CD4-positive, alpha-beta memory T cell (primary cell): Measurements from ENCODE around the gene SPATA31A7. TPM values are rescaled to one million over a fixed set of nuclear protein-coding genes. Genes with fewer than 3 reads are reported as not detected.
"Not testable (repeated sequence)": the region's sequence is repeated elsewhere in the genome, so short reads cannot be mapped to it uniquely, and the experiment has no call there.

Source experiments
- CTCF ChIA-PET: fragments of 350-600 bp; sonication (Branson Sonifier 250); formaldehyde crosslinking; loops from one replicate; lab custom pipeline; 2021; ENCODE audit warnings: inconsistent platforms; ENCODE audit not compliant: partially characterized antibody; lab: Charles Lee
- POLR2A ChIA-PET: fragments of 350-600 bp; sonication (Branson Sonifier 250); formaldehyde crosslinking; loops from one replicate; lab custom pipeline; 2021; ENCODE audit not compliant: partially characterized antibody; lab: Charles Lee
- DNase-seq, 5 donors: peaks; one replicate each; pipeline versions ENCODE4 v3.0.0 to v3.0.0-alpha.2; 2020 to 2022; ENCODE audit warnings: mixed read lengths in 1 of 5
- H3K27ac ChIP-seq: one replicate; pipeline ENCODE4 v1.7.0; 2013; ENCODE audit warnings: low read depth, low read length
- H3K27me3 ChIP-seq: 2 replicates; pipeline ENCODE4 v1.7.0; 2013; ENCODE audit warnings: mild to moderate bottlenecking, low read length, moderate library complexity; ENCODE audit not compliant: insufficient read depth
- H3K36me3 ChIP-seq: 2 replicates; pipeline ENCODE4 v1.7.0; 2013; ENCODE audit warnings: mild to moderate bottlenecking, low read length, moderate library complexity; ENCODE audit not compliant: insufficient read depth
- H3K4me1 ChIP-seq: 2 replicates; pipeline ENCODE4 v1.7.0; 2013; ENCODE audit warnings: mild to moderate bottlenecking, low read length, moderate library complexity; ENCODE audit not compliant: insufficient read depth
- H3K4me3 ChIP-seq, 2 donors: one replicate each; pipeline ENCODE4 v1.7.0; 2013; ENCODE audit warnings: low read length in 2 of 2, mild to moderate bottlenecking in 1 of 2
- H3K9me3 ChIP-seq, 2 donors: one replicate each; pipeline ENCODE4 v1.7.0; 2013; ENCODE audit warnings: low read length in 2 of 2, control low read depth in 1 of 2; ENCODE audit not compliant: control insufficient read depth in 1 of 2
- H3K27ac Mint-ChIP-seq, 7 donors: one replicate each; pipeline ENCODE4 v1.8.0; 2020 to 2021; ENCODE audit warnings: mixed read lengths in 7 of 7, mild to moderate bottlenecking in 6 of 7, inconsistent platforms in 3 of 7, moderate library complexity in 3 of 7
- H3K27me3 Mint-ChIP-seq, 2 donors: one replicate each; pipeline ENCODE4 v1.8.0; 2020 to 2021; ENCODE audit warnings: mixed read lengths in 2 of 2
- H3K36me3 Mint-ChIP-seq, 2 donors: one replicate each; pipeline ENCODE4 v1.8.0; 2020 to 2021; ENCODE audit warnings: mixed read lengths in 2 of 2, inconsistent platforms in 1 of 2, mild to moderate bottlenecking in 1 of 2
- H3K4me1 Mint-ChIP-seq, 4 donors: one replicate each; pipeline ENCODE4 v1.8.0; 2020 to 2021; ENCODE audit warnings: mixed read lengths in 4 of 4, mild to moderate bottlenecking in 1 of 4
- H3K4me3 Mint-ChIP-seq, 8 donors: one replicate each; pipeline ENCODE4 v1.8.0; 2020 to 2021; ENCODE audit warnings: mixed read lengths in 8 of 8, mild to moderate bottlenecking in 7 of 8, moderate library complexity in 6 of 8, inconsistent platforms in 3 of 8
- H3K9me3 Mint-ChIP-seq, 8 donors: one replicate each; pipeline ENCODE4 v1.8.0; 2020 to 2021; ENCODE audit warnings: mixed read lengths in 8 of 8, mild to moderate bottlenecking in 5 of 8, inconsistent platforms in 3 of 8, moderate library complexity in 1 of 8
- intact Hi-C: fragments of 100-400 bp; cut with micrococcal nuclease; formaldehyde crosslinking; loops from one replicate; pipeline ENCODE4 v1.15.1; 2023
- polyA plus RNA-seq, 2 donors: library from polyadenylated mRNA; unstranded; fragments of 300-500 nt; fragmentation: Illumina TruSeq; gene quantifications; one replicate each; pipeline ENCODE4 v1.2.3, GENCODE V29; 2021
- total RNA-seq, 2 experiments: library from RNA; stranded (reverse); gene quantifications; one replicate each; pipeline ENCODE4 v1.2.3, GENCODE V29; 2021

SPATA31A7 gene
- total RNA-seq, result not detected
- not detected for polyA plus RNA-seq

DNA sequence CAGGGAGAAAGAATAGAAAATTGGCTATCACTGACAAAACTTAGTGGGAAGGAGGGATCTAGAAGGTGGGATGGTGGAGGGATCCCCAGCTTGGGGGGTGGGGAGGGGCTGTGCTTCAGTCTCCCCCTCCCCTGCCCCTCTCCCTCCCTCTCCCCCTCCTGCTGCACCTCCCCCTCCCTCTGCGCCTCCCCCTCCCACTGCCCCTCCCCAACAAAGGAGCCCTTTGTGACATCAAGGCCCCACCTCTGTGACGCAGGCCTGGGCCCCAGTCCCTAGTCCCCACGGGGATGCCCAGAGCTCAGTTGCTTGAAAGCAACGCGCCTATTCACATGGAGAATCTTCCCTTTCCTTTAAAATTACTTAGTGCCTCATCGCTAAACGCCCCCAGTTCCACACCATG is at the start of gene SPATA31A7:
Gene SPATA31A7 (plus strand): TSS at position 301 of the 400 bp plus-strand sequence. CDS start 29 bp downstream, at position 330.
- H3K4me1 Mint-ChIP-seq, H3K4me3 Mint-ChIP-seq, intact Hi-C loops, H3K36me3 ChIP-seq, H3K4me1 ChIP-seq, H3K9me3 ChIP-seq, H3K36me3 Mint-ChIP-seq, H3K9me3 Mint-ChIP-seq, H3K27ac ChIP-seq, H3K27ac Mint-ChIP-seq, DNase-seq, CTCF ChIA-PET, H3K4me3 ChIP-seq, H3K27me3 Mint-ChIP-seq, H3K27me3 ChIP-seq, POLR2A ChIA-PET: not testable (repeated sequence)

DNA sequence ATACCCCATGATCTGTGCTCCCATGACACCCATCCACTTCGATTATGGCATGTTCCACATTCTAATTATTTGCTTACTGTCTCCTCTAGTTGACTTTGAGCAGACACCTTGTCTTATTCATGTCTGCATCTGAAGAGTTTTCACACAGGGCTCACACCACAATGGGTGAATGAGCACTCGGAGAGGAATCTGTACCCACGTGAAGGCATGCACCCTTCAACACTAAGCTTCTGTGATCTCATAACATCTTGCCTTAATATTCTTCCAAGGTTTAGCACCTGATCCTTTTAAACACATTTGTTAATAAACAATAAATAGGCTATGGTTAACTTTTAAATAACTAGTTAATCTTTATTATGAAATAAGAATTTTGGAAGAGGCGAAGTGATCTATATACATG is 36.6 kb downstream of the SPATA31A7 start:
- H3K27ac ChIP-seq, H3K4me3 ChIP-seq, H3K4me1 Mint-ChIP-seq, H3K27ac Mint-ChIP-seq, H3K27me3 Mint-ChIP-seq, H3K9me3 ChIP-seq, intact Hi-C loops, H3K36me3 Mint-ChIP-seq, DNase-seq, H3K4me1 ChIP-seq, POLR2A ChIA-PET, CTCF ChIA-PET, H3K27me3 ChIP-seq, H3K36me3 ChIP-seq, H3K9me3 Mint-ChIP-seq, H3K4me3 Mint-ChIP-seq: not testable (repeated sequence)
